T1000 (cell line): ENCODE measurements around the gene PLCB1.

Experiments
- DNase-seq: peaks from one replicate; lab custom pipeline; 2025; ENCODE audit warnings: mixed read lengths; lab: John Stamatoyannopoulos, UW

Gene PLCB1

DNA sequence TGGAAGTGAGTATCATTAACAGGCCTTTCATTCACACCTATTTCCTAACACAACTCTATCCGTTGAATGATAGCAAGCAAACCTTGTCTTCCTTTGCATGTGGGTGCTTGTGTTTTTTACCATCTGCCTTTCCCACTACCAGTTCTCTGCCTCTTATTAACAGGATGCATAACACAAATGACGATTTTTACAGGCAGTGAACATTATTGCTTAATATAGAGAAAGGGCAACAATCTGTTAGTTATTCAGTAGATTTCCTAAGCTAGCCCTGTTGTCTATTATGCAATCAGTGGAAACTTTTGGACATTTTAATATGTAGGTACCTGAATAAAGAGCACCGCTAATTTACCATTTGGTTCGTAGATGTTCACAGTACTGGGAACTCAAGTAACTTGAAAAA is 588.0 kb downstream of the PLCB1 start:
- no peak for DNase-seq

GRCh38 chr20:8721098-8721497 is 589.0 kb downstream of the PLCB1 start:
- DNase-seq, result no peak

DNA sequence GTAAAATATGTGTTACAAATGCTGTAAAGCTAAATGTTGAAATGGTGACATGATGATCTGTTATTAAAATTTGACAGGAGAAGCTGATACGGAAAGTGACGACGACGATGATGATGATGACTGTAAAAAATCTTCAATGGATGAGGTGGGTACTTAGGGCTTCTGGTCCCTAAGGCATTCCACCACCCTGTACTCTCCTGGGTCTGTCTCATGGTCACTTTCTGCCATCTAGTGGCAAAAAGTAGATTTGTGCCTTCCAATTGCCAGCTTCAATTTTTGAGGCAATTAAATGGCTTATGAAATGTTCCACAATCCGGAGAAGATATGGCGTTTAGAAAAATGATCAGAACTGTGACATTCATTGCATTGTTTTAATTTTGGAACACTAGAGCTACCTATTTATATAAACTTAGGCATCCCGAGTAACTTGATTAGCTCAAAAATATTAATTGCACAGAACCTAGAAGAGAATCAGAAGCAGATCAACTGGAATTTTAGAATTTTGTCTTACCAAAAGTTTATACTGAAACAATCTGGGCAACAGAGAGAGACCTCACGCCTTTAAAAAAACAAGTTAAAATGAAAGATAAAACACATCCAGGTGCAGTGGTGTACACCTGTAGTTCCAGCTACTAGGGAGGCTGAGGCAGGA is 590.3 kb downstream of the PLCB1 start:
- DNase-seq, result peak; percentile 35

DNA sequence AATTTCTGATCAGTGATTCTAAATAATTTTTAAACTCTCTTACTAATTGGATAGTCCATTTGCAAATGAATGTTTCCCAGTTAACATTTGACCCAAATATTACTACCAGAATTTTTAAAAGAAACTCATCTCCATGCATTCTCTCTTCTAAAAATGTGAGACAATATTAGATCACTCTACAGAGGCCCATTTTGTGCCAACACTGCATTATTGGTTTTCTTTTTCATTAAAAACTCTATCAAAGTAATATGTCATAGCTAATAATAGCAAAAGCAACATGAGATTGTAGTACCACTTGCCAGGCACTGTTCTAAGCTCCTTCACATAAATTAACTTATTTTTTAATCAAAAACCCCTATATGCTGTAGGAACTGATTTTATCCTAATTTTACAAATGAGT is 591.2 kb downstream of the PLCB1 start:
- no peak for DNase-seq

DNA sequence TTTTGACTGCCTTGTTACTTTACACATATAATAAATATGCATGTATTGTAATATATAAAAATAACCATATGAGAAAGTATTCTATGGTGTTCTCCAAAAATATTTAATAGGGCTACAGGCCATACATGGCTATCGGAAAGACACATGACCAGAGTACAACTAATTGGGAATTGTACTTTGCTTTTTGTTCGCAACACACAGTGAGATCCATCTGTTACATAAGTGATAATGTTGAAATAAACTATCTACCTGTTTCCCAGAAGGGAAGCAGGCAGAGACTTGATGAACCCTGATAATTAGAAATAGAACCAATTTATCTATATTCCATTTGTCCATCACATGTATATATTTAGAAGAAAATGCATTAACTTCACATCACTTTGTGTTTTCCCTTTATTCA is 592.8 kb downstream of the PLCB1 start:
- DNase-seq, result no peak

DNA sequence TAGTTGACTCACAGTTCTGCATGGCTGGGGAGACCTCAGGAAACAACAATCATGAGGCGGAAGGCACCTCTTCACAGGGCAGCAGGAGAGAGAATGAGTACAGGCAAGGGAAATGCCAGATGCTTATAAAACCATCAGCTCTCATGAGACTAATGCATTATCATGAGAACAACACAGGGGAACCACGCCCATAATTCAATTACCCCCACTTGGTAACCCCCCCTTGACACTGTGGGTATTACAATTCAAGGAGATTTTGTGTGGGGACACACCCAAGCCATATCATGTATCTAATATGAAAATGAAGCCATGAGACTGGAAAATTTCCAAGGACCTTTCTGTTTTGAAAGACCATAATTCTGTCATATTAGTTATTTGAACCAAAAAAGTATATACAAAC is 594.4 kb downstream of the PLCB1 start:
- no peak for DNase-seq

GRCh38 chr20:8735014-8735413 is 602.9 kb downstream of the PLCB1 start:
- no peak for DNase-seq

GRCh38 chr20:8735674-8736073 is 603.6 kb downstream of the PLCB1 start:
- DNase-seq, result no peak

GRCh38 chr20:8740265-8740664 is 608.2 kb downstream of the PLCB1 start:
- no peak for DNase-seq

DNA sequence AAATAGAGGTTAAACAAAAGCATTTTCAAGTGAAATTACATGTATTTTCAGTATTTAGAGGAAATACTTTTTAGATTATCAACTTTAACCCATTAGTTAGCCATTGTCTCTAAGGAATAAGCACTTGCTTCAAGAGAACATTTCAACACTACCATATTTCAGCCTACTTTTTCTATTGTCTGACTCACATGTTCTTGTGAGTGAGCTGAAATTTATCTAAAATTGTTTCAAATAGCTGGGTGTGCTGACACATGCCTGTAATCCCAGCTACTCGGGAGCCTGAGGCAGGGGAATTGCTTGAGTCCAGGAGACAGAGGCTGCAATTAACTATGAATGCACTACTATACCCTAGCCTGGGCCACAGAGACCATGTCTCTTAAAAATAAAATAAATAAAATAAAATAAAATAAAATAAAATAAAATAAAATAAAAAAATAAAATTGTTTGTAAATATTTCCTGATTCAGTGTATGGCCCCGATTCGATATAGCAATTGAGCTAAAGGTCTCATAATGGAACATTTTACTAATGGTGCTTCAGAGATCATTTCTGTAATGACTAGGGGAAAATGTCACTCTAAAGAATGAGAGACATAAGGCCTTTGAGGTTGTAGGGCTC is 612.3 kb downstream of the PLCB1 start:
- DNase-seq, result no peak

DNA sequence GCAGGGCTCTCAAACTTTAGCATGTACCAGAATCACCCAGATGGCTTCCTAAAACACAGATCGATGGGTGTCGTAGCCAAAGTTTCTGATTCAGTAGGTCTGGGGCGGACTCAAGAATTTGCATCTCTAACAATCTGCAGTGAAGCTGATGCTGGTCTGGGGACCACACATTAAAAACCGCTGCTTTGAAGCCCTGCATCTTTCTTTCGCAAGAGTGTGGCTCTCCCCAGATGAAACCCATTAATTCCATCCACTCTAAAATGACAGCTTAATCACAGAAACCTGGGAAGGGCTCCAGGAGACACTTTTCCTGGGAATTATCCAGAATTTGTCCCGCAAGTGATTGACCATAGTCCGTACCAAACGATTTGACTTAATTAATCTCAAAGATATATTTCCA is 617.0 kb downstream of the PLCB1 start:
- no peak for DNase-seq

DNA sequence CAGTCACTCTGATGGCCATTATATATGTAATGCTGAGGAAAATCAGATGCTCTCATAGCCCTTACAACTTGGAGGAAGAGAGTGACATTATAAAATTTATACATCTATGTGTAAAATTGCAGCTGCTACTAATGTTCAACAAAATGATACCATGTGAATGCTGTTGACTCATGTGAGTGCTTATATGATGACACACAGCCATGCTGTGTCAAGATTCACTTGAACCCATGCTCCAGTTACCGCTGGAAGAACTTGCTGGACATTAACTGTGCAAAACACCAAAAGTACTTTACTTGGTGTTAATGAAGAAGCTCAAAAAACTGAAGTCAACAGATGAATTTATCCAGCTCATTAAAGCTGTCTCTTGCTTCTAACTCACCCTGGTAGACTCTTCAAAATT is 617.9 kb downstream of the PLCB1 start:
- DNase-seq, result no peak

- no peak for DNase-seq
Observed at GRCh38 chr20:8755340-8756118, 623.5 kb downstream of the PLCB1 start.

GRCh38 chr20:8756410-8756809 is 624.3 kb downstream of the PLCB1 start:
- peak; percentile 40 for DNase-seq

GRCh38 chr20:8757146-8757545 is 625.1 kb downstream of the PLCB1 start:
- no peak for DNase-seq

DNA sequence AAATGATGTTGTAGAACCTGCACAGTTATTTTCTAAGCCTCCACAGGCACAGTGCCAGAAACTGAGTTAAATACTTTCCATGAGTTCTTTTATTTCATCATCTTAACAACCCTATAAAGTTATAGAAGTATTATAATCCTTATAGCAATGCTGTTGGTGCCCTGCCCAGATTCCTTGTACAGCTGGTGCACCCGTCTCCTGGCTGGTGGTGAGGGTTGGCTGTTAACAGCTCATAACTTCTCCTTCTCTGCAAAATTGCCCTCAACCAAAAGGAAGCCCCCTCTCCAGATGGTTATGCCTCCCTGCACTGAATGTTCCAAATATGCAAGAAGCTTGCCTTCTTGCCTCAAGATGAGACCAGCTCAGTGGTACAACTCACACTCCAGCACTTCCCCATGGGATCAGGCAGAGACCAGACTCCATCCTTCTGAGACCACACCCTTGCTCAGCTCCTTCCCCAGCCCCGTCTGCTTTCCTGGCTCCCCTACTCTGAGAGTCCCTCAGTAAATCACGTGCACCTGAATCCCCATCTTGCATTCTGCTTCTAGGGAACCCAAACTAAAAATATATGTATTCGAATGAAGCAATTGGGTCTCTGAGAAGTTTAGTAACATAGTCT is 632.4 kb downstream of the PLCB1 start:
- DNase-seq, result no peak

DNA sequence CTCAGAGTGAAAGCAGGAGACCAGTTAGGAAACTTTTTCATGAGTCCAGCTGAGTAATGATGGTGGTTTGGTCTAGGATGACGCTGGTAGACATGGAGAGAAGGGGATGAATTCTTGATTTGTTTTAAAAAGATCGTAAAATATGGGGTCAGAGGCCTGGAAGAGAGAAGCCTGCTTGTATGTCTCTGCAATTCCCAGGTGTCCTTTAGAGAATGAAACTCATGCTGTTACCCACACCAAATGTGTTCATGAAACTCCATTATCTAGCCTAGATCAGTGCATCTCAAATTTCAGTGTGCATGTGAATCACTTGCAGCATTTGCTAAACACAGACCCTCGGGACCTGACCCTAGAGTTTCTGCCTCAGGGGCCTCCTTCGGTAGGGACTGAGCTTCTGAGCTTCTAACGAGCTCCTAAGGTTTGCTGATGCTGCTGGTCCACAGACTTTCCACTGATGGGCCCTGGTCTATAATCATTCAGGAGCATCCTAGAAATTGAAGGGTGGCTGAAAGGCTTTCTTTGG is 634.9 kb downstream of the PLCB1 start:
- DNase-seq, result peak; percentile 33

GRCh38 chr20:8774412-8774811 is 642.3 kb downstream of the PLCB1 start:
- DNase-seq, result no peak

DNA sequence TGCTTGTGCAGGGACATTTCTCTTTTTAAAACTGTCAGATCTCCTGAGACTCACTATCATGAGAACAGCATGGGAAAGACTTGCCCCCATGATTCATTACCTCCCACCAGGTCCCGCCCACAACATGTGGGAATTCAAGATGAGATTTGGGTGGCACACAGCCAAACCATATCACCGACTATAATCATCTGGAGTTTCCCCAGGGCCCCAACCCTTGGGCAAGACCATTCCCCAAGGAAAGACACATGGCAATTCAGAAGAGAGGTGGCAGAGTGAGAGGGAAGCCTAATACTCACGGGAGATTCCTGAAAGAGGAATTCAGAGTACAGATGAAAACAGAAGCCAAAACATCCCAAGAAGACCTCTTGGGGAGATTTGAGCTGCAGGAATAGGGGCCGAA is 645.8 kb downstream of the PLCB1 start:
- peak; percentile 10 for DNase-seq

GRCh38 chr20:8778387-8778786 is 646.3 kb downstream of the PLCB1 start:
- no peak for DNase-seq

GRCh38 chr20:8780915-8781314 is 648.8 kb downstream of the PLCB1 start:
- no peak for DNase-seq

DNA sequence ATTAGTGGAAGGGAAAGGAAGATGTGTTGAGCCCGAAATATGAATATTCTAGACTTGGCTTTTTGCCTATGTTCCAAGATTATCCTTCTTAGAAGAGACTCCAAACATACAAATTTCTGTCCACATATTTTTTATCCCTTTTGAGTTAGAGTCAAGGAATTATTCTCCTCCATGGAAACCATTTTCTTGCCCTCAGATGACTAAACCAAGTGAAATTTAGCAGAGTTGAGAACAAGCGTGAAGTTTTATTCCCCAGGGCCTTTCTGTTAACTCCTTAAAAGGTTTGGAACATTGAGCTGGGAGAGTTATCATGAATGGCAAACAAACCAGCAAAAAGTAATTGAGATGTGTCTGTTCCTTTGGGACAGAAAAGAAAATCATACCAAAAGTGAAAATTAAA is 650.7 kb downstream of the PLCB1 start:
- no peak for DNase-seq

- no peak for DNase-seq
Observed at GRCh38 chr20:8783734-8784133, 651.7 kb downstream of the PLCB1 start.
